Bronchial epithelial cell (primary cell): ENCODE results near the gene PC. TPM values are rescaled to one million over a fixed set of nuclear protein-coding genes. Genes with fewer than 3 reads are reported as not detected.
"Not testable (repeated sequence)": the region's sequence is repeated elsewhere in the genome, so short reads cannot be mapped to it uniquely, and the experiment has no call there.

Source experiments
- DNase-seq: peaks from one replicate; pipeline ENCODE4 v3.0.0-alpha.2; 2010; ENCODE audit warnings: low read depth
- FAIRE-seq: peaks from 2 replicates; lab custom pipeline; 2011; peaks lifted over from hg19 to GRCh38; lab: Jason Lieb, UNC
- H3K27me3 ChIP-seq: 2 replicates; pipeline ENCODE4 v1.5.1; 2011; ENCODE audit warnings: low read length; ENCODE audit not compliant: control insufficient read depth, insufficient read depth
- H3K36me3 ChIP-seq: 2 replicates; pipeline ENCODE4 v1.5.1; 2011; ENCODE audit warnings: low read length; ENCODE audit not compliant: control insufficient read depth, insufficient read depth
- H3K4me3 ChIP-seq: 2 replicates; pipeline ENCODE4 v1.5.1; 2011; ENCODE audit warnings: mild to moderate bottlenecking, low read depth, low read length, control low read depth
- total RNA-seq: library from RNA; depleted of rRNA; stranded (reverse); fragments of >200 nt; gene quantifications from 2 replicates; pipeline ENCODE4 v1.2.1, GENCODE V29; 2014
- TF ChIP-seq, protein P1 (sequence below): IDR thresholded peaks from 2 replicates; pipeline ENCODE4 v1.5.1; 2011; ENCODE audit warnings: mild to moderate bottlenecking, moderate library complexity, low read length, control low read depth, inconsistent platforms; ENCODE audit not compliant: insufficient read depth, severe bottlenecking

PC gene, protein sequence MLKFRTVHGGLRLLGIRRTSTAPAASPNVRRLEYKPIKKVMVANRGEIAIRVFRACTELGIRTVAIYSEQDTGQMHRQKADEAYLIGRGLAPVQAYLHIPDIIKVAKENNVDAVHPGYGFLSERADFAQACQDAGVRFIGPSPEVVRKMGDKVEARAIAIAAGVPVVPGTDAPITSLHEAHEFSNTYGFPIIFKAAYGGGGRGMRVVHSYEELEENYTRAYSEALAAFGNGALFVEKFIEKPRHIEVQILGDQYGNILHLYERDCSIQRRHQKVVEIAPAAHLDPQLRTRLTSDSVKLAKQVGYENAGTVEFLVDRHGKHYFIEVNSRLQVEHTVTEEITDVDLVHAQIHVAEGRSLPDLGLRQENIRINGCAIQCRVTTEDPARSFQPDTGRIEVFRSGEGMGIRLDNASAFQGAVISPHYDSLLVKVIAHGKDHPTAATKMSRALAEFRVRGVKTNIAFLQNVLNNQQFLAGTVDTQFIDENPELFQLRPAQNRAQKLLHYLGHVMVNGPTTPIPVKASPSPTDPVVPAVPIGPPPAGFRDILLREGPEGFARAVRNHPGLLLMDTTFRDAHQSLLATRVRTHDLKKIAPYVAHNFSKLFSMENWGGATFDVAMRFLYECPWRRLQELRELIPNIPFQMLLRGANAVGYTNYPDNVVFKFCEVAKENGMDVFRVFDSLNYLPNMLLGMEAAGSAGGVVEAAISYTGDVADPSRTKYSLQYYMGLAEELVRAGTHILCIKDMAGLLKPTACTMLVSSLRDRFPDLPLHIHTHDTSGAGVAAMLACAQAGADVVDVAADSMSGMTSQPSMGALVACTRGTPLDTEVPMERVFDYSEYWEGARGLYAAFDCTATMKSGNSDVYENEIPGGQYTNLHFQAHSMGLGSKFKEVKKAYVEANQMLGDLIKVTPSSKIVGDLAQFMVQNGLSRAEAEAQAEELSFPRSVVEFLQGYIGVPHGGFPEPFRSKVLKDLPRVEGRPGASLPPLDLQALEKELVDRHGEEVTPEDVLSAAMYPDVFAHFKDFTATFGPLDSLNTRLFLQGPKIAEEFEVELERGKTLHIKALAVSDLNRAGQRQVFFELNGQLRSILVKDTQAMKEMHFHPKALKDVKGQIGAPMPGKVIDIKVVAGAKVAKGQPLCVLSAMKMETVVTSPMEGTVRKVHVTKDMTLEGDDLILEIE
- 12.4 and 14.2 TPM in 2 replicates for total RNA-seq

DNA sequence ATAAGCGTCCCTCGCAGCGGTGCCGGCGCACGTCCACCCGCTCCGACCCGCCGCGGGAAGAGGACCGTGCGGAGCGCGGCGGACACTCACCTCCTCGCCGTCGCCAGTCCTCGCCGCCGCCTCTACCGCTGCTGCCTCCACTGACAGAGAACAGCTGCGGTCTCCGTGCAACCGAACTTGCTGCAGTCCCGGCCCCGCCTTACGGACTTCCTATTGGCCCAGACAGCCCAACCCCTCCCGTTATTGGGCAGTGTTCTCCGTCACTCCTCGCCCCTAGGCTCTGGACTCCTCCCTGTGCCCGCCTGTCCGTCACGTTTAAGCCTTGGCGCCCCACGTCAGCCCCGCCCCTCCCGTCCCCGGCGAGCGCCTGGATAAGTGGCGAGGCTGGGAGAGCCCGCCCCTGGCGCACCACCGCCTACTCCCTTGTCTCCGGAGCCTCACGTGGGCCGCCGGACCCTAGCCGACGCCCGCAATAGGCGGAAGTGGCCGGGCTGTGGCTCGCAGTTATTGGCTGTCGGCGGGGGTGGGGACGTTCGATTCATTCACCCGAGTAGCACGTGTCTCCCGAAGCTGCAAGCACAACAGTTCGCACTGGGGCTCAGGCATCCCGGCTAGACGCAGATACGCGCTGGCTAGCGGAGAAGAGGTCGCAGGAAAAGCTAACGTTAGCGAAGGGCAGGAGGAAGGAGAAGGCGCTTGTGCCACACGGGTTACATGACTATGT lies at the start of gene PC:
PC (minus strand) TSS at position 152 of the 724 bp plus-strand sequence. CDS start 86,224 bp downstream, outside the sequence.
- H3K27me3 ChIP-seq, result no peaks in the 10 kb centered on the region
- FAIRE-seq, result no peak
- peak; percentile 98 for DNase-seq
- peak within 1 kb of the TSS; percentile 74 for H3K4me3 ChIP-seq
- TF ChIP-seq, protein P1, sequence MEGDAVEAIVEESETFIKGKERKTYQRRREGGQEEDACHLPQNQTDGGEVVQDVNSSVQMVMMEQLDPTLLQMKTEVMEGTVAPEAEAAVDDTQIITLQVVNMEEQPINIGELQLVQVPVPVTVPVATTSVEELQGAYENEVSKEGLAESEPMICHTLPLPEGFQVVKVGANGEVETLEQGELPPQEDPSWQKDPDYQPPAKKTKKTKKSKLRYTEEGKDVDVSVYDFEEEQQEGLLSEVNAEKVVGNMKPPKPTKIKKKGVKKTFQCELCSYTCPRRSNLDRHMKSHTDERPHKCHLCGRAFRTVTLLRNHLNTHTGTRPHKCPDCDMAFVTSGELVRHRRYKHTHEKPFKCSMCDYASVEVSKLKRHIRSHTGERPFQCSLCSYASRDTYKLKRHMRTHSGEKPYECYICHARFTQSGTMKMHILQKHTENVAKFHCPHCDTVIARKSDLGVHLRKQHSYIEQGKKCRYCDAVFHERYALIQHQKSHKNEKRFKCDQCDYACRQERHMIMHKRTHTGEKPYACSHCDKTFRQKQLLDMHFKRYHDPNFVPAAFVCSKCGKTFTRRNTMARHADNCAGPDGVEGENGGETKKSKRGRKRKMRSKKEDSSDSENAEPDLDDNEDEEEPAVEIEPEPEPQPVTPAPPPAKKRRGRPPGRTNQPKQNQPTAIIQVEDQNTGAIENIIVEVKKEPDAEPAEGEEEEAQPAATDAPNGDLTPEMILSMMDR, result no peak
- H3K36me3 ChIP-seq, result no peaks in the 10 kb centered on the region

DNA sequence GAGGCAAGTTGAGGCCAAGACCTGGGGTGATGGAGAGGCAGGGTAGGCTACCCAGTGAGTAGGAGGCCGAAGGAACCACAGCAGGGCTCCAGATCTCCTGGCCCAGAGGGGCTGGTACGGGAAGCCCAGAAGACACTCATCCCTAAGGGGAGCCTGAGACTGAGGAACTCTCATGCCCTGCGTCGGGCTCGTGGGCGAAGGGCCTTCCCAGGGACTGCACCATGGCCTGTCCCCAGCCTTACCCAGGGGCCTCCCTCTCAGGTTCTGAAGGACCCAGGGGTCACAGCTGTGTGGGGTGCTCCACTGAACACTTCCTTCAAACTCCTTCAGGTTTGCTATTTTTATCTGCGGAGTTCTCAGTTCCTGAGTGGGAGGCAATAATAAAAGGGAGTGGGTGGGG lies 48.9 kb upstream of the PC start:
- FAIRE-seq (no peak), DNase-seq (no peak)
- Histone ChIP-seq H3K27me3 (no peaks in the 10 kb centered on the region), H3K36me3 (no peaks in the 10 kb centered on the region), H3K4me3 (no peak overlapping the region)
- TF ChIP-seq, protein P1, result no peak

DNA sequence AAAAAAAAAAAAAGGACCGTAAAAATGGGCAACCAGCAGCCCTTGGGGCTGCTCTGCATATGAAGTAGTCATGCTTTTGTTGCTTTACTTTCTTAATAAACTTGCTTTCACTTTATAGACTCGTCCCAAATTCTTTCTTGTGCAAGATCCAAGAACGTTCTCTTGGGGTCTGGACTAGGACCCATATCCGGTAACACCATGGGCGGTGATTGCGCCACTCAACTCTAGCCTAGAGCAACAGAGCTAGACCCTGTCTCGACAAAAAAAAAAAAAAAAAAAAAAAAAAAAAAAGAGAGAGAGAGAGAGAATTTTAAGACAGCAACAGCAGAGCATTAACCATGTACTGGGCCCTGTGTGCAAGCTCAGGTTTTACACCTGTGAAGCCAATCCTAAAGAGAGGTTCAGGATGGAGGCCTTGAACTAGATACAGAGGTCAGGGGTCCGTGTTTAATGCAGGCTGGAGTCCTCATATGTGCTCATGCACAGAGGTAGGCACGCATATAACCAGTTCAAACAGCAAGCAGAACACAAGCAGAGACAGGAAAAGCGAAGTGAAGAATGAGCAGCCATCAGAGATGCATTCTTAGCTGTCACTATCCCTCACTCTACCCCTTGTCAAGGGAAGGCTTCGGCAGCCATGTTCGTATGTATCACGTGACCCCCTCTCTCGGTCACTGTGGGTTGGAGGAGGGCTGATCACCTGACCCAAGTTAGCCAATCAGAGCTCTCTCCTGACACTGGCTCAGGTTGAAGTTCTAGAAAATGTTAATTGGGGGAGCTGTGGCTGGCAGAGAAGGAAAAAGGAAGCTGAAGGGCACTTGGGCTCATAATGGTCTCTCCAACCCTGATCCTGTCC lies 48.1 kb upstream of the PC start:
- Histone ChIP-seq H3K36me3 (no peaks in the 10 kb centered on the region), H3K4me3 (no peak overlapping the region), H3K27me3 (no peaks in the 10 kb centered on the region)
- no peak for DNase-seq
- FAIRE-seq, result no peak
- TF ChIP-seq, protein P1, result no peak

DNA sequence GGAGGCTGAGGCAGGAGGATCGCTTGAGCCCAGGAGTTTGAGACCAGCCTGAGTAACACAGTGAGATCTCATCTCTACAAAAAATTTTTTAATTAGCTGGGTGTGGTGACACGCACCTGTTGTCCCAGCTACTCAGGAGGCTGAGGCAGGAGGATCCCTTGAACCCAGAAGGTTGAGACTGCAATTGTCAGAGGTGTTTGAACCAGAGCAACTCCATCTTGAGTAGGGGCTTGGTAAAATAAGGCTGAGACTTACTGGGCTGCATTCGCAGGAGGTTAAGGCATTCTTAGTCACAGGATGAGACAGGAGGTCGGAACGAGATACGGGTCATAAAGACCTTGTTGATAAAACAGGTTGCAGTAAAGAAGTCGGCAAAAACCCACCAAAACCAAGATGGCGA lies 47.0 kb upstream of the PC start:
- not testable (repeated sequence) for H3K36me3 ChIP-seq, DNase-seq, FAIRE-seq

DNA sequence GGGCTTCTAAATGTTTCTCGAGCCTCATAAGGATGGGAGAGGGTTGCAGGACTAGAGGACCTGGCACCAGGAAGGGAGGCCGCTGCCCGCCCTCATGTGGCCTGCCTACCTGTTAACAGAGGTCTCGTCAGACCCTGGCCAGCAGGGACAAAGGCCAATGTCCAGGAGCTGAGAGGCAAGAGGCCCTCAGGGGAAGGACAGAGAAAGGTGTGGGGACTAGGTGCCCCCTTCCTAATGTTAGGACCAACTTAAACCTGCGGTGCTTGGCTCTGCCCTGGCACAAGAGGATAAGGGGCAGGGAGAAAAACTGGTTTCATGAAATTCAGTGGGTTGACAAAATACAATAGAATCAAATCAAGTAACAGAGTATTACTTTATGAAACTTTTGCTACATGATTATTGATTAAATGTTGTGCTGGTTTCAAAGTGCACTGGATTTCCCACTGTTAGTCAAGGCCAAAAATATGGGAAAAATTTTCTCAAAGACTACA lies 44.8 kb upstream of the PC start:
- H3K27me3 ChIP-seq, result no peaks in the 10 kb centered on the region
- no peaks in the 10 kb centered on the region for H3K36me3 ChIP-seq
- no peak for DNase-seq
- FAIRE-seq, result no peak
- TF ChIP-seq, protein P1, result no peak
- no peak overlapping the region for H3K4me3 ChIP-seq

More for the DNA sequence above, 47.0 kb upstream of the PC start:
- not testable (repeated sequence) for H3K27me3 ChIP-seq, H3K4me3 ChIP-seq
